ENCODE data around the gene TMA7. TPM values are rescaled to one million over a fixed set of nuclear protein-coding genes. Genes with fewer than 3 reads are reported as not detected.

TMA7 gene
- total and polyA plus RNA-seq, 2 of the 13 experiments (the other 11 are each of a cell fraction or from before 2014, with no cell fraction given): 100 to 486 TPM

- TF ChIP-seq ZNF567 (CRISPR knock-in tag; IDR thresholded peaks at IDR 0.05; ENCODE audit: borderline replicate concordance) (0 out of 2 replicates have a peak, but pooled peaks have one; percentile 70), GATA4 (IDR thresholded peaks at IDR 0.05; ENCODE audit: borderline replicate concordance, low read depth) (no peak), ZNF33A (CRISPR knock-in tag; IDR thresholded peaks at IDR 0.05; ENCODE audit: borderline replicate concordance) (no peak), ZBTB14 (CRISPR knock-in tag; IDR thresholded peaks at IDR 0.05) (no peak), ARNT2 (CRISPR knock-in tag; IDR thresholded peaks at IDR 0.05; ENCODE audit: low read depth) (no peak), RBM39 (IDR thresholded peaks at IDR 0.05; ENCODE audit: low read depth, low read length, poor library complexity, severe bottlenecking) (no peak), PTBP1 (IDR thresholded peaks at IDR 0.05; ENCODE audit: low read depth, low read length, poor library complexity, severe bottlenecking) (no peak), KDM5A (IDR thresholded peaks at IDR 0.05; ENCODE audit: borderline replicate concordance, low read length) (no peak), GATAD2A (CRISPR knock-in tag; IDR thresholded peaks at IDR 0.05) (peak; percentile 44; the same call in 1 of the 2 replicates), TARDBP (CRISPR knock-in tag; IDR thresholded peaks at IDR 0.05) (peak; percentile 64; the same call in 1 of the 2 replicates), ZNF761 (CRISPR knock-in tag; conservative IDR thresholded peaks at IDR 0.05) (peak; percentile 74; the same call in 1 of the 2 replicates), ZHX1 (CRISPR knock-in tag; IDR thresholded peaks at IDR 0.05; ENCODE audit: low read depth) (no peak), MTA1 (CRISPR knock-in tag; IDR thresholded peaks at IDR 0.05; ENCODE audit: borderline replicate concordance) (no peak), RAD51 (IDR thresholded peaks at IDR 0.05; ENCODE audit: borderline replicate concordance) (no peak), ZNF598 (CRISPR knock-in tag; IDR thresholded peaks at IDR 0.05; ENCODE audit: borderline replicate concordance) (0 out of 2 replicates have a peak, but pooled peaks have one; percentile 73), ZNF691 (CRISPR knock-in tag; IDR thresholded peaks at IDR 0.05; ENCODE audit: borderline replicate concordance, low read depth) (peak; percentile 30; the same call in 1 of the 2 replicates), NR2F2 (IDR thresholded peaks at IDR 0.05; ENCODE audit: borderline replicate concordance, low read depth) (no peak), MLXIP (CRISPR knock-in tag; IDR thresholded peaks at IDR 0.05; ENCODE audit: borderline replicate concordance) (no peak), ELF3 (CRISPR knock-in tag; IDR thresholded peaks at IDR 0.05) (peak; percentile 91), PAF1 (CRISPR knock-in tag; IDR thresholded peaks at IDR 0.05) (no peak), ZNF569 (CRISPR knock-in tag; IDR thresholded peaks at IDR 0.05; ENCODE audit: borderline replicate concordance) (no peak)
These were observed 25.7 kb downstream of the TMA7 start (continued) for GRCh38 chr3:48465531-48466378.
